Sigmoid colon (tissue), 7 donors: Measurements from ENCODE around the gene PDHX. TPM values are rescaled to one million over a fixed set of nuclear protein-coding genes. Genes with fewer than 3 reads are reported as not detected.

Experiments
- DNase-seq: peaks from one replicate; pipeline ENCODE4 v3.0.0-alpha.2; 2019
- H3K27ac ChIP-seq, 4 donors: fragments of 200-600 bp; sonication (generic); one replicate each; pipeline ENCODE4 v1.5.1; 2016 to 2019; ENCODE audit warnings: mild to moderate bottlenecking in 1 of 4
- H3K27me3 ChIP-seq, 3 donors: fragments of 200-600 bp; sonication (generic); one replicate each; pipeline ENCODE4 v1.5.1; 2019; ENCODE audit warnings: mild to moderate bottlenecking in 1 of 3
- H3K36me3 ChIP-seq, 4 donors: fragments of 200-600 bp; sonication (generic); one replicate each; pipeline ENCODE4 v1.5.1; 2016 to 2019
- H3K4me1 ChIP-seq, 4 donors: fragments of 200-600 bp; sonication (generic); one replicate each; pipeline ENCODE4 v1.5.1; 2017 to 2019
- H3K4me3 ChIP-seq, 4 donors: fragments of 200-600 bp; sonication (generic); one replicate each; pipeline ENCODE4 v1.5.1; 2017 to 2019; ENCODE audit warnings: mild to moderate bottlenecking in 2 of 4, moderate library complexity in 1 of 4
- H3K9me3 ChIP-seq, 4 donors: fragments of 200-600 bp in 3 of 4; sonication (generic) in 3 of 4; one replicate each; pipeline versions ENCODE4 v1.5.1 to v1.6.1; 2013 to 2019
- CTCF ChIP-seq, 4 experiments: fragments of 450-650 bp in 3 of 4; fragments of 200-600 bp in 1 of 4; IDR thresholded peaks; one replicate each; pipeline ENCODE4 v1.5.1; 2016 to 2019; ENCODE audit warnings: antibody characterized with exemption in 4 of 4, mild to moderate bottlenecking in 3 of 4, moderate library complexity in 2 of 4
- EP300 ChIP-seq, 4 donors: sonication (generic); formaldehyde crosslinking; IDR thresholded peaks; one replicate each; pipeline ENCODE4 v1.6.1; 2017; ENCODE audit warnings: antibody characterized with exemption in 4 of 4
- POLR2A ChIP-seq, 2 donors: fragments of 450-650 bp; IDR thresholded peaks; one replicate each; pipeline ENCODE4 v1.6.1; 2016; ENCODE audit warnings: antibody characterized with exemption in 2 of 2, mild to moderate bottlenecking in 2 of 2, moderate library complexity in 2 of 2
- POLR2AphosphoS5 ChIP-seq, 4 donors: sonication (generic); formaldehyde crosslinking; IDR thresholded peaks; one replicate each; pipeline ENCODE4 v1.6.1; 2017; ENCODE audit warnings: antibody characterized with exemption in 4 of 4
- WGBS, 2 donors: extraction: QIAGEN DNeasy Blood & Tissue Kit; methylation state at CpG; one replicate each; pipeline ENCODE4 v1.1.7; 2013; 5-methylcytosine and 5-hydroxymethylcytosine counted together
- intact Hi-C: fragments of 100-400 bp; cut with DNase I; formaldehyde crosslinking; loops from one replicate; pipeline ENCODE4 v1.15.1; 2023
- polyA plus RNA-seq, 3 donors: library from polyadenylated mRNA; stranded (reverse); fragments of 200-250 nt; gene quantifications; one replicate each; pipeline ENCODE4 v1.2.3, GENCODE V29; 2013
- total RNA-seq, 4 donors: library from RNA; depleted of rRNA; stranded (reverse); fragments of >200 nt; gene quantifications; one replicate each; pipeline ENCODE4 v1.1.0, GENCODE V29; 2016
- donor health status: healthy with polysubstance abuse.
- donor health status: Bipolar disorder and iron deficiency.
- donor health status: healthy.

The PDHX gene
- total and polyA plus RNA-seq, 7 donors: 22.2 to 41.4 (median 29.6) TPM

GRCh38 chr11:34877375-34877975 lies 38.9 kb upstream of the PDHX start:
- no peaks in the 10 kb centered on the region for H3K9me3 ChIP-seq
- H3K4me1 ChIP-seq: no peaks in the 10 kb centered on the region
- intact Hi-C loops: no loop called here
- TF ChIP-seq CTCF (IDR thresholded peaks at IDR 0.05) (no peak), POLR2AphosphoS5 (IDR thresholded peaks at IDR 0.05) (no peak), POLR2A (IDR thresholded peaks at IDR 0.05) (no peak), EP300 (IDR thresholded peaks at IDR 0.05) (no peak)
- H3K27me3 ChIP-seq: no peaks in the 10 kb centered on the region
- H3K36me3 ChIP-seq: peaks cover 0 to 14% (median 0%) of the 10 kb centered on the region in 4 donors
- no peak for DNase-seq
- WGBS, 2 donors: 94 to 98% methylated on average over 3 of the region's 3 CpGs
- H3K4me3 ChIP-seq: no peak overlapping the region
- H3K27ac ChIP-seq: no peak overlapping the region

GRCh38 chr11:34881900-34882299 lies 34.5 kb upstream of the PDHX start:
- Histone ChIP-seq H3K27ac (no peak overlapping the region), H3K27me3 (no peaks in the 10 kb centered on the region), H3K4me1 (no peaks in the 10 kb centered on the region), H3K36me3 (peaks cover 0 to 32% (median 2%) of the 10 kb centered on the region in 4 donors), H3K4me3 (no peak overlapping the region), H3K9me3 (no peaks in the 10 kb centered on the region)
- WGBS, 2 donors: 98 to 99% methylated on average over 3 of the region's 3 CpGs
- no peak for TF ChIP-seq CTCF (IDR thresholded peaks at IDR 0.05)
- no peak for TF ChIP-seq EP300 (IDR thresholded peaks at IDR 0.05)
- TF ChIP-seq POLR2AphosphoS5 (IDR thresholded peaks at IDR 0.05): no peak
- TF ChIP-seq POLR2A (IDR thresholded peaks at IDR 0.05): no peak
- intact Hi-C loops: no loop called here
- DNase-seq: no peak

DNA sequence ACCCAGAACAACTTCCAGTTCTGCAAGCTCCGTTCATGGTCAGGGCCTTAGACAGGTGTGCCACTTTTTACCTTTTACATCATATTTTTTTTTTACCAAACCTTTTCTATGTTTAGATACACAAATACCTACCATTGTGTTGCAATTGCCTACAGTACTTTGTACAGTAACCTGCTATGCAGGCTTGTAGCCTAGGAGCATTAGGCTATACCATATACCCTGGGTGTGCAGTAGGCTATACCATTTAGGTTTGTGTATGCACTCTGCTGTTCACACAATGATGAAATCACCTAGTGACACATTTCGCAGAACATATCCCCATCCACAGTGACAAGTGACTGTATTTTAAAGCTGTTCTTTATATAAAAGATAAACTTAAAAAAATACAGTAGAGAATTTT lies 29.8 kb upstream of the PDHX start:
- peaks cover 0 to 42% (median 3%) of the 10 kb centered on the region in 4 donors for H3K36me3 ChIP-seq
- H3K4me1 ChIP-seq: no peaks in the 10 kb centered on the region
- intact Hi-C loops: no loop called here
- WGBS, 2 donors: 71 to 85% methylated on average over 2 of the region's 2 CpGs
- no peak for DNase-seq
- no peak for TF ChIP-seq CTCF (IDR thresholded peaks at IDR 0.05)
- TF ChIP-seq EP300 (IDR thresholded peaks at IDR 0.05): no peak
- no peak for TF ChIP-seq POLR2A (IDR thresholded peaks at IDR 0.05)
- TF ChIP-seq POLR2AphosphoS5 (IDR thresholded peaks at IDR 0.05): no peak
- no peaks in the 10 kb centered on the region for H3K27me3 ChIP-seq
- no peak overlapping the region for H3K27ac ChIP-seq
- H3K9me3 ChIP-seq: no peaks in the 10 kb centered on the region
- no peak overlapping the region for H3K4me3 ChIP-seq

GRCh38 chr11:34887260-34887659 lies 29.2 kb upstream of the PDHX start:
- Histone ChIP-seq H3K36me3 (peaks cover 0 to 36% (median 3%) of the 10 kb centered on the region in 4 donors), H3K4me3 (no peak overlapping the region), H3K27me3 (no peaks in the 10 kb centered on the region), H3K9me3 (no peaks in the 10 kb centered on the region), H3K27ac (no peak overlapping the region), H3K4me1 (no peaks in the 10 kb centered on the region)
- no peak for DNase-seq
- 80 to 85% methylated on average over 1 of the region's 1 CpG for WGBS, 2 donors
- TF ChIP-seq EP300 (IDR thresholded peaks at IDR 0.05): no peak
- no peak for TF ChIP-seq POLR2AphosphoS5 (IDR thresholded peaks at IDR 0.05)
- no peak for TF ChIP-seq CTCF (IDR thresholded peaks at IDR 0.05)
- no peak for TF ChIP-seq POLR2A (IDR thresholded peaks at IDR 0.05)
- intact Hi-C loops: no loop called here

DNA sequence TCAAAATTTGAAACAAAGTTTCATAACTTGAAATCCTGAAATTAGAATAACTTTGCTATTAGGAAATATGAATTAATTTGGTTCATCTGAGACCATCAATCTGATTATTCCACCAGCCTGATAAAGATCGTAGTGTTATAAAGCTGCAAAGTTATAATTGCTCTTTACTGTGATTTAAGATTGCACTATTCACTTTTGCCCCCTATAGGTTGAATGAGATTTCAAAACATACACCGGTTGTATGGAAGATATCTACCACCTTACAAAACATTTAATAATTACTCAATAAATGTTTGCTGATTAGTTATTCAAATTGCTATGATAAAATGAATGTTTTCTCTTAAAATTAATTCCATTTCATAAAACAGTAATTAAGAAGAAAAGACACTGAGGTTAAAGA lies 26.3 kb upstream of the PDHX start:
- Histone ChIP-seq H3K9me3 (no peaks in the 10 kb centered on the region), H3K4me1 (no peaks in the 10 kb centered on the region), H3K4me3 (no peak overlapping the region), H3K27ac (no peak overlapping the region), H3K27me3 (no peaks in the 10 kb centered on the region), H3K36me3 (peaks cover 0 to 22% (median 3%) of the 10 kb centered on the region in 4 donors)
- no peak for DNase-seq
- no peak for TF ChIP-seq POLR2A (IDR thresholded peaks at IDR 0.05)
- no peak for TF ChIP-seq POLR2AphosphoS5 (IDR thresholded peaks at IDR 0.05)
- 15 to 57% methylated on average over 2 of the region's 2 CpGs for WGBS, 2 donors
- intact Hi-C loops: loop anchor here (2.0 kb wide), 1 partner anchor 301 kb away; no protein-coding TSS in a partner anchor
